HG03378 (cell line): ENCODE results near the gene SVOP.

Source experiments
- ATAC-seq: cut with Tn5 transposase; IDR thresholded peaks from one replicate; pipeline ENCODE4 v1.9.1; 2021; ENCODE audit warnings: mild to moderate bottlenecking, moderate library complexity; ENCODE audit not compliant: unreplicated experiment

SVOP gene

DNA sequence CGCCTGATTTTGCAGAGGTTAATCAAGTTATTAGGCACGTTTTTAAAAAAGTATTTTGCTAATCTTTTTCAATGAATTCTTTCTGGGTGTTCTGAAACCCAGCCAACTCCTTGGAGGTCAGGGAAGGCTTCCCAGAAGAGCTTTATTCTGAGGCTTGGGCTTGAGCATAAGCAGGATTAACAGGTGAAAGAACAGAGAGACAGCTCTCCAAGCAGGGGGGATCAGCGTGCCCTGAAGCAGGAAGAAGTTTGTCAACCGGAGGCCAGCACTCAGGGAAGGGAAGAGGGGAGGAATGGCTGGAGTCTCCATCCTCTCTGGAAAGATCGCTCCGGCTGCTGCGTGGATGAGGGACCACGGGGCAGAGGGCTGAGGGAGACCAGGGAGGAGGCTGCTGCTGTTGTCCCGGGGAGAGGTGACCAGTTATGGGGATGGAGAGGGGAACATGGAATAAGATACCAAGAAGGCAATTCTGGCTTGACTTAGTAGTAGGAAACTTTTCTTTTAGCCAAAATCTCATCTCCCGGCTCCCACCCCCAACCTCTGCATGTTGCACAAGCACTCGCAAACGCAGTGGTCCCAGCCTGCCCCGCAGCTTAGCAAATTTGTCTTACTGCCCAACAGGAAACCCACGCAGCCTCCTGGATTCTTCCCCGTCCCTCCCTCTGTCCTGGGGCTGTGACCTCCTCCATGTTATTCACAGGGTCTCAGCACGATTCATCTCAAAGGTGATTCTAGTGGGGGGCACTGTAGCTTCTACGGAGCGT, 162.4 kb downstream of the SVOP start:
- no peak for ATAC-seq
